ENCODE measurements around the gene GPR176.

- TF ChIP-seq CTCF (IDR thresholded peaks at IDR 0.05) = no peak
- no peak for TF ChIP-seq TAF1 (IDR thresholded peaks at IDR 0.05; ENCODE audit: borderline replicate concordance, low read depth, low read length)
- TF ChIP-seq MXI1 (IDR thresholded peaks at IDR 0.05; ENCODE audit: low read depth, low read length) = no peak
- TF ChIP-seq YY1 (IDR thresholded peaks at IDR 0.05; ENCODE audit: low read depth) = no peak
- TF ChIP-seq TEAD4 (IDR thresholded peaks at IDR 0.05; ENCODE audit: borderline replicate concordance, insufficient read depth) = no peak
- no peak for TF ChIP-seq RFX5 (IDR thresholded peaks at IDR 0.05; ENCODE audit: low read length)
- no peak for TF ChIP-seq EZH2phosphoT487 (IDR thresholded peaks at IDR 0.05; ENCODE audit: borderline replicate concordance, low read depth)
- no peak for TF ChIP-seq POLR2AphosphoS5 (IDR thresholded peaks at IDR 0.05; ENCODE audit: low read depth, low read length)
- no peak for TF ChIP-seq USF2 (IDR thresholded peaks at IDR 0.05; ENCODE audit: borderline replicate concordance, low read depth, low read length)
- TF ChIP-seq, protein P1, sequence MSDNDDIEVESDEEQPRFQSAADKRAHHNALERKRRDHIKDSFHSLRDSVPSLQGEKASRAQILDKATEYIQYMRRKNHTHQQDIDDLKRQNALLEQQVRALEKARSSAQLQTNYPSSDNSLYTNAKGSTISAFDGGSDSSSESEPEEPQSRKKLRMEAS (IDR thresholded peaks at IDR 0.05; ENCODE audit: low read depth) = no peak
These were observed 134.9 kb downstream of the GPR176 start for GRCh38 chr15:39785139-39785538.

Measured in SK-N-SH (cell line).